Gastroesophageal sphincter (tissue), 4 donors: Measurements from ENCODE around the gene NOXO1. TPM values are rescaled to one million over a fixed set of nuclear protein-coding genes. Genes with fewer than 3 reads are reported as not detected.
A peak's percentile ranks its signal among the peaks of the same experiment; 100 is the strongest.

Experiments used
- ATAC-seq: fragments of 150-250 bp; one replicate; pipeline ENCODE4 v1.9.1; 2016; ENCODE audit warnings: mild to moderate bottlenecking, moderate library complexity
- H3K27ac ChIP-seq, 4 donors: fragments of 200-600 bp; sonication (generic) in 3 of 4; 1 replicate in 3 of 4; 2 replicates in 1 of 4; pipeline ENCODE4 v1.5.1; 2016 to 2019
- H3K27me3 ChIP-seq: fragments of 200-600 bp; sonication (generic); one replicate; pipeline ENCODE4 v1.5.1; 2019
- H3K36me3 ChIP-seq, 2 donors: fragments of 200-600 bp; sonication (generic); one replicate each; pipeline ENCODE4 v1.5.1; 2019; ENCODE audit warnings: control low read depth in 1 of 2
- H3K4me1 ChIP-seq, 3 donors: fragments of 200-600 bp; sonication (generic); 1 replicate in 2 of 3; 2 replicates in 1 of 3; pipeline ENCODE4 v1.5.1; 2016 to 2019; ENCODE audit warnings: control low read depth in 2 of 3
- H3K4me3 ChIP-seq, 2 donors: fragments of 200-600 bp; sonication (generic); one replicate each; pipeline ENCODE4 v1.5.1; 2019; ENCODE audit warnings: mild to moderate bottlenecking in 1 of 2, moderate library complexity in 1 of 2
- H3K9me3 ChIP-seq, 3 donors: fragments of 200-600 bp; sonication (generic); one replicate each; pipeline ENCODE4 v1.5.1; 2017 to 2019; ENCODE audit warnings: control low read depth in 2 of 3
- CTCF ChIP-seq, 4 experiments: fragments of 200-600 bp in 2 of 4; fragments of 450-650 bp in 2 of 4; sonication (generic) in 1 of 4; IDR thresholded peaks; one replicate each; pipeline ENCODE4 v1.5.1; 2017 to 2019; ENCODE audit warnings: antibody characterized with exemption in 4 of 4, mild to moderate bottlenecking in 2 of 4, moderate library complexity in 2 of 4
- EP300 ChIP-seq: sonication (generic); formaldehyde crosslinking; IDR thresholded peaks from one replicate; pipeline ENCODE4 v1.6.1; 2017; ENCODE audit warnings: antibody characterized with exemption, mild to moderate bottlenecking
- POLR2A ChIP-seq, 2 donors: fragments of 450-650 bp; IDR thresholded peaks; one replicate each; pipeline ENCODE4 v1.6.1; 2017; ENCODE audit warnings: antibody characterized with exemption in 2 of 2, mild to moderate bottlenecking in 2 of 2, moderate library complexity in 1 of 2
- POLR2AphosphoS5 ChIP-seq: sonication (generic); formaldehyde crosslinking; IDR thresholded peaks from one replicate; pipeline ENCODE4 v1.6.1; 2017; ENCODE audit warnings: antibody characterized with exemption
- WGBS, 2 donors: methylation state at CpG; one replicate each; pipeline ENCODE4 v1.1.5; 2018; ENCODE audit warnings: low coverage in 1 of 2; 5-methylcytosine and 5-hydroxymethylcytosine counted together
- total RNA-seq, 4 donors: library from RNA; depleted of rRNA; stranded (reverse); fragments of >200 nt; gene quantifications; one replicate each; pipeline ENCODE4 v1.1.0, GENCODE V29; 2016

NOXO1 gene
- 1 to 10 TPM in 2 of 4 donors, not detected in 2; 1.0 to 1.1 TPM for total RNA-seq

GRCh38 chr16:1981398-1981836 lies at the start of gene NOXO1:
TSS of gene NOXO1 (minus strand) at chr16:1981469. CDS start at chr16:1981179, 290 bp downstream.
- TF ChIP-seq POLR2A (IDR thresholded peaks at IDR 0.05) (no peak), POLR2AphosphoS5 (no peak), CTCF (IDR thresholded peaks at IDR 0.05) (no peak)
- WGBS, 2 donors, result 29 to 40% methylated on average over 1 to 5 of the region's 6 CpGs
- no peak within 1 kb of the TSS for H3K27ac ChIP-seq
- H3K36me3 ChIP-seq, result peaks cover 0 to 41% of the 10 kb centered on the region in 2 donors
- H3K27me3 ChIP-seq, result peaks cover 69% of the 10 kb centered on the region
- peaks cover 0 to 48% (median 11%) of the 10 kb centered on the region in 3 donors for H3K4me1 ChIP-seq
- no peak within 1 kb of the TSS for H3K4me3 ChIP-seq
- H3K9me3 ChIP-seq, result no peaks in the 10 kb centered on the region
- no peak for ATAC-seq

- Histone ChIP-seq H3K4me1 (peaks cover 0 to 82% (median 42%) of the 10 kb centered on the region in 3 donors), H3K27ac (peak overlapping the region in 2 of 4 donors; percentile 37 to 92), H3K36me3 (peaks cover 0 to 11% of the 10 kb centered on the region in 2 donors), H3K9me3 (no peaks in the 10 kb centered on the region), H3K27me3 (no peaks in the 10 kb centered on the region), H3K4me3 (peak overlapping the region in 1 of 2 donors; percentile 79)
- no peak for TF ChIP-seq EP300
- no peak for TF ChIP-seq POLR2A (IDR thresholded peaks at IDR 0.05)
- ATAC-seq, result no peak
- no CpG with 5 or more reads among the region's 11 CpGs for WGBS, 2 donors
These were observed 48.8 kb upstream of the NOXO1 start for GRCh38 chr16:2030036-2030435.

GRCh38 chr16:2029350-2029749 lies 48.1 kb upstream of the NOXO1 start:
- TF ChIP-seq POLR2AphosphoS5 (no peak), POLR2A (IDR thresholded peaks at IDR 0.05) (no peak), EP300 (no peak), CTCF (IDR thresholded peaks at IDR 0.05) (no peak)
- Histone ChIP-seq H3K27me3 (no peaks in the 10 kb centered on the region), H3K4me3 (peak overlapping the region in 1 of 2 donors; percentile 79), H3K36me3 (peaks cover 0 to 11% of the 10 kb centered on the region in 2 donors), H3K9me3 (no peaks in the 10 kb centered on the region), H3K4me1 (peaks cover 0 to 78% (median 37%) of the 10 kb centered on the region in 3 donors), H3K27ac (peak overlapping the region in 2 of 4 donors; percentile 41 to 92)
- ATAC-seq, result no peak
- WGBS, 2 donors, result no CpG with 5 or more reads among the region's 22 CpGs

GRCh38 chr16:2028620-2029220 lies 47.5 kb upstream of the NOXO1 start:
- no peaks in the 10 kb centered on the region for H3K27me3 ChIP-seq
- no peak for TF ChIP-seq EP300
- TF ChIP-seq POLR2A (IDR thresholded peaks at IDR 0.05), result no peak
- TF ChIP-seq CTCF (IDR thresholded peaks at IDR 0.05), result no peak
- TF ChIP-seq POLR2AphosphoS5, result no peak
- peak overlapping the region in 1 of 2 donors; percentile 79 for H3K4me3 ChIP-seq
- no peak for ATAC-seq
- peaks cover 0 to 79% (median 34%) of the 10 kb centered on the region in 3 donors for H3K4me1 ChIP-seq
- peak overlapping the region in 2 of 4 donors; percentile 41 to 85 for H3K27ac ChIP-seq
- WGBS, 2 donors, result no CpG with 5 or more reads among the region's 18 CpGs
- no peaks in the 10 kb centered on the region for H3K9me3 ChIP-seq
- H3K36me3 ChIP-seq, result peaks cover 0 to 11% of the 10 kb centered on the region in 2 donors

- peak overlapping the region in 2 of 4 donors; percentile 41 to 85 for H3K27ac ChIP-seq
- H3K4me3 ChIP-seq, result peak overlapping the region in 1 of 2 donors; percentile 79
- no peaks in the 10 kb centered on the region for H3K27me3 ChIP-seq
- no peaks in the 10 kb centered on the region for H3K9me3 ChIP-seq
- TF ChIP-seq POLR2AphosphoS5 (no peak), EP300 (no peak), POLR2A (IDR thresholded peaks at IDR 0.05) (no peak), CTCF (IDR thresholded peaks at IDR 0.05) (no peak)
- peaks cover 0 to 79% (median 35%) of the 10 kb centered on the region in 3 donors for H3K4me1 ChIP-seq
- ATAC-seq, result no peak
- peaks cover 0 to 11% of the 10 kb centered on the region in 2 donors for H3K36me3 ChIP-seq
- WGBS, 2 donors, result 60 to 83% methylated on average over 1 to 2 of the region's 3 CpGs
These were observed 46.9 kb upstream of the NOXO1 start for GRCh38 chr16:2028146-2028545.
